GM12864 (cell line): ENCODE results near the gene COL18A1.

Source experiments
- DNase-seq: peaks from one replicate; pipeline ENCODE4 v3.0.0-alpha.2; 2011; ENCODE audit warnings: low read depth
- H3K4me3 ChIP-seq: 2 replicates; pipeline ENCODE4 v1.5.1; 2011; ENCODE audit warnings: mild to moderate bottlenecking, low read depth, low read length, control low read depth
- CTCF ChIP-seq: IDR thresholded peaks from 2 replicates; pipeline ENCODE4 v1.5.1; 2011; ENCODE audit warnings: low read depth, mild to moderate bottlenecking, moderate library complexity, low read length, control low read depth, inconsistent platforms; ENCODE audit errors: missing control alignments

COL18A1 gene

GRCh38 chr21:45384656-45385548, 20.1 kb upstream of the COL18A1 start:
- TF ChIP-seq CTCF, result no peak
- H3K4me3 ChIP-seq, result no peak overlapping the region
- DNase-seq, result no peak

- TF ChIP-seq CTCF, result no peak
Observed at GRCh38 chr21:45385549-45386050, 19.4 kb upstream of the COL18A1 start.

GRCh38 chr21:45386336-45386727, 18.6 kb upstream of the COL18A1 start:
- no peak overlapping the region for H3K4me3 ChIP-seq
- TF ChIP-seq CTCF, result no peak
- DNase-seq, result no peak

More at GRCh38 chr21:45385549-45386050, 19.4 kb upstream of the COL18A1 start:
- no peak for DNase-seq
- no peak overlapping the region for H3K4me3 ChIP-seq

GRCh38 chr21:45386728-45387371, 18.1 kb upstream of the COL18A1 start:
- H3K4me3 ChIP-seq, result no peak overlapping the region
- no peak for TF ChIP-seq CTCF
- DNase-seq, result no peak

GRCh38 chr21:45387506-45387905, 17.5 kb upstream of the COL18A1 start:
- TF ChIP-seq CTCF, result no peak
- no peak overlapping the region for H3K4me3 ChIP-seq
- DNase-seq, result no peak

GRCh38 chr21:45388011-45388521, 16.9 kb upstream of the COL18A1 start:
- TF ChIP-seq CTCF, result no peak
- H3K4me3 ChIP-seq, result no peak overlapping the region
- no peak for DNase-seq
